AG08395 (cell line): ENCODE data around the gene BMP10.

Source experiments
- DNase-seq: peaks from one replicate; pipeline ENCODE4 v3.0.0; 2012; ENCODE audit warnings: mixed read lengths, low spot score

The BMP10 gene

DNA sequence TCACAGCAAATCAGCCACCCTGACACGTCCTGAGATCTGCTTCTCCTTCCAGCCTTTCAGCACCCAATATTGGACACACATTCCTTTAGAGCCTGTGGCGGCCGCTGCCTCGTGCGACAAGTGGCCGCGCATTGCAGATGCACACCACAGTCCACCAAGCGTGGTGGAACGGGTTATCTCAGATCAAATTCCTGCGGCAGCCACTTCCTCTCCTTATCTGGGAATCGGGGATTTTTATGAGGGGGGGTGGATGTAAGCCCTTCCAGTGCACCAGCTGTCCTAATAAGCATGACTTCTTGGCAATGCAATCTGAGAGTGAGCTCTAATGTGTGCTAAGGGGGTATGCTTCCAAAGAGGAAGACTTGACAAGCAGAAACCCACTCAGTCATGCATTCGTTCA, 18.3 kb upstream of the BMP10 start:
- no peak for DNase-seq

DNA sequence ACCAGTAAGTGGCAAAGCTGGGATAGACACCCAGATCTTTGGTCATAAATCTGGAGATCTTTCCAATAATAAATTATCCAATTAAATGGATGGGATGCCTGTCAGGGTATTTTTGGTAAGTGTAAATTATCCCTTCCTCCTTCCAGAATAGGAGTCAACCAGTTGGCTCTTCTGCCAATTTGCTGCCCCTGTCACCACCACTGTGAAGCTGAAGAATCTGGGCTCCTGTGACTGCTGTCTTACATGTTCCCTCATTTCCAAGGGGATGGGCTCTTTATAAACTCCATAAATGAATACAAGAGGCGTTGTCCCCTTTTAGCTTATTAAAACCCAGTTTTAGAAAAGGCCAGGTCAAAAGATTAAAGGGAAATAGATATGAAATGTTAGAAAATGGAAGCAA, 17.8 kb upstream of the BMP10 start:
- DNase-seq = no peak

DNA sequence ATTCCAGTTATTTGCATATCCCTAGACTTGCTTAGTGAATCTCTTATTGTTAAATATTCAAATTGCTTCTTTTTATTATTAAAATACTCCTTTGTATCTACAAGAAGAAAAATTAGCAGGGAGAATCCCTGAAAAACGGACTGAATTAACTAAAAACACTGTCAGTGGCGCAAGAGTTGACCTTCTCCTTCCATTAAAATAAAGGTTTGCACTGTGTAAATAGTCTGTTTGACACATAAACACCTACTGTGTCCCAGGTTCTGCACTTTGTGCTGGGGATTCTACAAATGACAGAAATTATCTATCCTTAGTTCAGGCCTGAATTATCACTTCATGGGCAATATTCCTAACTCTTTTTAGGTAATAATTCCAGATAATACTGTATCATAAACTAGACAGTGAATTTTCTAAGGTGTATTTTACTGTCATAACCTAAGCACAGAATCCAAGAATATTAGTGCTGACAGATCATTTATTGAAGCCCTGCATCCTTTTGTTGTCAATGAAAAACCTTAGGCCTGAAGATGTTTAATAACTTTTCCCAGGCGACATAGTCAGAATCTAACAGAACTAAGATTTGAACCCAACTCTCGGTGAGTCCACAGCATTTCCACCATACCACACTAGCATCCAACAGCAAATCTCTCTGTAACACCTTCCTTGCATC, 17.0 kb upstream of the BMP10 start:
- DNase-seq = no peak

DNA sequence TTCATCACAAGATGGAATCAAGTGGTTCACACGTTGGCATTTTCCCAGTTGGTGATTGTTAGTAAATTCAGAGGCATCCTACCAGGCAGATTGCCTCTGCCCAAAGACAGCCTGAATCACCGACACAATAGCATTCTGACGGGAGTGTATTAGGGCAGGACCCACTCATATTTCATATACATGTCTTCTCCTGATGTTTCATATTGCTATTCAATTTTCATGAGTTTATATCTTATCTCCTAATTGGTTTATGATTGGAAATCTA, 14.5 kb upstream of the BMP10 start:
- no peak for DNase-seq

DNA sequence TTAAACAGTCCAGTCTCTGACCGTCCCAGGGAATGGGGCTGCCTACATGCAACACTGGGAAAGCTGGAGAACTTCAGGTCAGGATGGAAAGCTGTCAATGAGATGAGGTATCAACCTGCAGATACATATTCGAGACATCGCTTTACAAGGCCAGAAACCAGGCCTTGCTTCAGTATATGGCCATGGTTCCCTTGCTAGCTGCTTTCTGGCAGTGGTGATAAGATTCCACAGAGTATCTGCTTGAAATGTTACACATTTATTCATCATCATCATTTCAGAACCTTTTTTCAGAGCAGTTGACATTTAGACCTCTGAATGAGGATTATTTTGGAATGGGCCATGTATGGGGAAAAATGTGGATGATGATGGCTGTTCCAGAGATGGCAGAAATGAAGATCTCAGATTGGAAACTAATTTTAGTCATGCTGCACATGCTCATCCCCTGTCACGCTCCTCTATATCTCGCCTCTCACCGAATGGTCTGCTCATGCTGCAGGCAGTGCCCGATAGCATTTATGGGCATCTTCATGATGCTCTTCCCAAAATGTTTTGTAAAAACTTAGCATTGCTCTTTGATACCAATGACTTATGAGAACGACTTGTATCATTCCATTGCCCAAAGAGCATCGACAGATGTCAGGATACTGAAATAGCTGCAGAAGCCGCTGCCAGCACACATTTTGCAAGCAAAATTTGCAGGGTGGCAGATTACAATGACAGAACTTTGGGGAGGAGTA, 14.0 kb upstream of the BMP10 start:
- no peak for DNase-seq

DNA sequence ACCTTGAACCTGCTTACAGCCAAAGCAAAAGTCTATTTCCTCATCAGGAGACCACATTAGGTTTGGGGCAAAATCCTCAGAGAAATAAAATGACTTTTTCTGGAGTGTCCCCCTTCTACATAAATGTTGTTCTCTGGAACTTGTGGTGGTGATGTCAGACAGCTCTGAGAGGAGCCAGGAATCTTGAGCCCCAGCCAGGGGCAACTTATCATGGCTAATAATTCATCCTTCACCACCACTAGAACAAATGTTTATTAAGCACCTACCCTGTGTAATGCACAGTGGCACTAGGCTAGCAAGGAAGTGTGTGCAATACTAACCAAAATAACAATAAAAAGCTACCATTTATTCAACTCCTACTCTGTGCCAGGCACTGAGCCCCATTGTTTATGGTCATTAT, 9.0 kb upstream of the BMP10 start:
- DNase-seq = no peak

DNA sequence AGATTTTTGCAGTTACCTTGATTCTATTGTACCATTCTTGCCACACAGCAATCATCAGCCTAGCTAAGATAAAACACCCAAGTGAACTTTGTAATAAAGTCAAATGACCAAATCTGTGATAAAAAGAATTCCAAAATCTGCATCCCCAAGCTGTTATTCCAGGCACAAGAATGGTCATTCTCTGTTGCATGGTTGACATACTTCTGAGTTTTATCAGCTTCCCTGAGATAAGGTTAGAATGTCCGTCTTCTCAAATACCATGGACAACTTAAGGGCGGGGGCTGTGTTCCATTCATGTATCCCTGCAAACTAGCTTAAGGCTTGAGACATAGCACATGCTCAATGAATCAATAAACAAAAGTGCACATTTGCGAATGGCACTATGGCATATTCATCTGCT, 8.1 kb upstream of the BMP10 start:
- no peak for DNase-seq

DNA sequence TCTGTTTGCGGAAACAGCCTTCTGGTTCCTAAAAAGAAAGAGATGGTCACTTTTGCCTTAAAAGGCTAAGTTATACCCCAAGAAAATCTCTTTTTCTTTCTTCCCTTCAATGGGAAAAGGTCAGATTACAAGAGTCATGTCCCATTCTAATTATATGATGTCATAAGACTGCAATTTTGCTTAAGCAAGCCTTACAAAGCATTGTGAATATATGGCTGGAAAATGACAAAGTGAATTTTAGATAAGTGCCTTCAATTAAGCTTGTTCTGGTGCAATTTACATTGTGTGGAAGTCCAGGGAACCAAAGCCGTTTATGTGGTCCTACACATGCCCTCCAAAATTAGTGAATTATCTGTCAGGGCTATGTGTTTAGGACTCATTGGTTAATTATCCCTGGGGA, 7.6 kb upstream of the BMP10 start:
- no peak for DNase-seq

DNA sequence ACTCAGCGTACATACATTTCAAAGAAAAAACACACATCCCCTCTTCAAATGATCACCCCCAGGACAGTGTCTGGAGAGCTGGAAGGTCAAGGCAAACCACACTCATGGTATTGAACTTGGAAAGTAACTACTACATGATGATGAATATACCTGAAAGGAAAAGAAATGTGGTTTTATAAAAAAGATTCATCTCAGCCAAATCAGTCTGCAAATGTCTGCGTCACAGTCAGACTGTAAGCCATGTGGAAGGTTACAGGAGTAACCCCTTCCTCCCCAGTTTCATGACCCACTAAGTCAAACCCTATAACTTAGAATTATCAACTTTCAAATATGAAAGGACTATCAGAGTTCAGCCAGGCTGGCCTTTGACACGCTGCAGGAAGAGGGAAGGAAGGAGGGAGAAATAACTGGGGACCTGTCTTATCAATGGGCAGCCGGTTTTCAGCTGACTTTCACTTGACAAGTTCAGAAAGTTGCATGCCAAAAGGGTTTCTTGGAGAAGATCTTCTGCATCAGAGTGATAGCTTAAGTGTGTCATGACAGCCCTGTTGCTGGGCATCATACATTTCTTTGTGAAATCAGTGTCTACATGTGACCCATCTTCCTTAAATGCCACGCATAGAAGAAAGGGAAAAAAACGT, 7.0 kb upstream of the BMP10 start:
- DNase-seq = no peak

DNA sequence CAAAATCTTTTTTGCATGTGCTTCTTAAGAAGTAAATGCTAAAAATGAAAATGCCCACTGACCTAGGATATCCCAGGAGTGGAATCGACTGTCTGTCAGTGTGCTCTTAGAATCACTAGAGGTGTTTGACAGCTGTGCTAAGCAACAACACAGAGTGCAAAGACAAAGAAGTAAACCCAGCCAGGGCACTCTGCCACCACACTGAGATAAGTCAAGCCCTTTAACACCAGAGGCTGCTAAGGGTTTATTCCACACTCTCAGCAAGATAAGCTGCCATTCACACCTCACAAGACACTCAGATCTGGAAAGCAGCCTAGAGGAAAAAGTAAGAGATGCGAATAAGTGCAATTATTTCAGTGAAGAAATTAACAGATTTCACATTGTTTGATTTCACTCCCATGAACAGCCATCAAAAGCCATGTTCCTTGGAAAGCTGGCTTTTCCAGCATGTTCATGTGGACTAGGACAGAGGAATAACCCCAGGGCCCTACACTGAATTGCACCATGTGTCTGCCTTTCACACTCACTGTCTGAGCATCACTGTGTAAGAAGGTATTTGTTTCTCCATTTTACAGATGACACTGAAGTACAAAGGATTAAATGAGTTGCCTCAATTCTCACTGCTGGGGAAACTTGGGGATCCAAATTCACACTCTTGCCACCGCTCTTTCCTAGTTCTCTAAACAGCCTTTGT, 6.0 kb upstream of the BMP10 start:
- no peak for DNase-seq

DNA sequence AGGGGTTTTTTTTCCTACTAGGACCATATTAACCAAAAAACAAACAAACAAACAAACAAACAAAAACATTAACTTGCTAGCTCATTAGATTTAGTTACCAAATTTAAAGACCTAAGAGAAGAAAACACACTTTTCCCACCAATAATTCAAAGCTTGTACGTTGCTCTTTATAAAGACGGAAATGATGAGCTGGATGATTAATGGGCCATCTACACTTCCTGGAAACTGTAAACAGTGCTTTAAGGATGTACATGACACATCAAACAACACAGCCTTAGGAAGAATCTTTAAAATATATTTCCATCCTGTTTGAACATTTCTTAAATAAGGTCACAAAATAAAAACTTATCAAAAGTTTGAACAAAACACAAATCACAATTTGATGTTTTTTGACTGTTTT, 982 bp downstream of the BMP10 start:
- DNase-seq = no peak

DNA sequence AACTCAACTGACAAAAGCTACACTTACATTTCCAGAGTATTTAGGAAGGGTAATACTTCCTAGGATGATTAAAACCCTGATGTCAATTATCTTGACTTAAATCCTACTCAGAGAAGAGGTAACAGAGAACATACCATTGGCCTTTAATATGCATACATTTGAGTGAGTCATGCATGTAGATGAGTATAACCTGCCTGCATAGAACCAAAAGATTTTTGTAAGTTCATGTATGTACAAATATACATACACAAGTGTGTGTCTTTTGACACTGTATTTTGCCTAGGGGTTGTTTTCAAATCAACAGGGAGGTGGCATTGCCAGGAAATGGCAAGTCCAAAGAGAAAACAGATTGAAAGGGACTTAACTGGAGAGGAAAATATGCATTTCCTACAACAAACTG, 6.1 kb downstream of the BMP10 start:
- DNase-seq = no peak

DNA sequence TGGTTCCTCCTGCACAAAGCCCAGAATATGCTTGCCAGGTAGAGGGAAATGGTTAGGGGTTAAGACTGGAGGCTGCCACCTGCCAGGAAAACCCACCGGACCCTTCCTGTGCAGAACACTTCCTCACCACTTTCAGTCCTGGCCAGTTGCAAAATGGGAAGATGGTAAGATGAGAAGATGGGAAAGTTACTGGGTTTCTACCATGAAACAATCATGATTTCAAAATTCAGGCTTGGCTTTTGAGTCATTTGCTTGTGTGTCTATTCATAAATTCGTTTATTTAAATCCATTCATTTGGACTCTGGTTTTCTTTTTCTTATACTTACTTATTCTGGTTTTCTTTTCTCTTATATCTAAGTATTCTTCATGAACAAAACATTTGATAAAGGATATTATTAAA, 7.2 kb downstream of the BMP10 start:
- DNase-seq = no peak

DNA sequence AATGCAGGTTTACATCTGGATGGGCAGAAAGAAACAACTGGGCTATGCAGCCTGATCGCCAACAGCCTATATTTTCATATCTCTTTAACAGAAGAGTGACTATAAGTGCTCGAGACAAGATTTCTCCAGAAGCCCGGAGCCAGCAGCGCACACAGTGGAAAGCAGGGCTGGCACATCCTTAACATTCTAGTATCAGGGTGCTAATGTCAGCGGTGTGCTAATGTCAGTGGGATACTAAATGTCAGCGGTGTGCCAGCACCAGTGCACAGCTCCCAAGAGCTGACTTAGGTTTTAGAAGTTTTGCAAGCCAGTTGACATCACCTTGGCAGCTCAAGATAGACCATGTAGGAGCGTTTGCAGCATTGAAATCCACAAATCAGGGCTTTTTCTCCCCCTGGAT, 8.3 kb downstream of the BMP10 start:
- DNase-seq = no peak

DNA sequence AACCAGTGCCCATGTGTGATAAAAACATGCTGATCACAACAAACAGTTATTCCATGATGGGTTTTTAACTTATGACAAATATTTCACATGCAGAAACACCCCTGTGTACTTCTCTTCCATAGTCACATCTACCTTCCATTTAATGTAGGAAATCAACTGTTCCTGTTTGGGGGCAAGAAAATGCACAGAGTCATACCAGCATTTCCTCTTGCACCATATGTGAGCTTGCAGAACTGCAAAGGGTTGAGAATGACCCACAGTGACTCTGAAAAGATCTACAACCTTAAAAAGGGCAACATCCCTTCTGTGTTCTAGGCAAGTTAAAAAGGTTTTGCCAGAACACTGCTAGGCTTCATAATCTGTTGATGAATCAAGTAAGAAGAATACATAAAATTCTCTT, 9.9 kb downstream of the BMP10 start:
- no peak for DNase-seq

DNA sequence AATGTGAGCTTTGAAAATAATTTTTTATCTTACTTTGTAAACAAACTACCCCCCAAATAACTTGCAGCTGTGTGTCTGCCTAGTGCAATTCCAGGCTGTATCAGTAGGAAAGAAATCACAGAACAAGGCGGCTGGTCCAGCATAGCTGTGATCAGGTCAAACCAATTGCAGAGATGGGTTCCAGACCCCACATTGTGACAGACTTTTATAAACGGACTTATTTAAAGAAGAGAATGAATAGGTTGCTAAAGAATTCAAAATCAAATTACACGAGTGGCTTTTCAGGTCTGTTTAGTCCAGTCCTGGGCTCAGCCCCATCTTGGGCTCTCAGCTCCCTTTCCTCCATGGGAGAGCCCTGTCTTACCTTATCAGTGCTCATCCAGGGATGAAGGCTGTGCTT, 11.1 kb downstream of the BMP10 start:
- DNase-seq = no peak

DNA sequence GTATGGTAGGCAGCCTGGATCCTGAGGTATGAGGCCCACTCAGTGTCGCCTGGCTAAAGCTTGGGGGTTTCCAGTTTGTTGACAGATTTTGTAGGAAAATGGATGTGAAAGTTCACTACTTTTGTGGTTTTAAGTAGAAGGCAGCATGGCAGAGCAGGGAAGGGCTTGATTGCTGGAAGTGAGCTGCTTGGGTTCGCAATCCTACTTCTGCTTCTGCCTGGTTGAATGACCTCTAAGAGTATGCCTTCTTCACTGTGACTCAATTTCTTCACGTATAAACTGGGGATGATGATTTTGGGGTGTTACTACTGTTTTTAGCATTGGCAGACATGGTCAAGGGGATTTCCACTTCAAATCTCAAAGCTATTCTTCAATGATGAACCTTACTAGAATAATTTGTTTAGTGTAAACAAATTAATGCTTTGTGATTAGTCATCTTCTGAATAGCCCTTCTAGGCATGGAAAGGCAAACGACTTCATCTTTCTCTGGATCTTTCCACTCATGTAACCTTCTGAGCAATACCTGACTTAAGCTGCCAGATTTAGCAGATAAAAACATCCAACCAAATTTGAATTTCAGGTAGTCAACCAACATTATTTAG, 13.2 kb downstream of the BMP10 start:
- DNase-seq = no peak

DNA sequence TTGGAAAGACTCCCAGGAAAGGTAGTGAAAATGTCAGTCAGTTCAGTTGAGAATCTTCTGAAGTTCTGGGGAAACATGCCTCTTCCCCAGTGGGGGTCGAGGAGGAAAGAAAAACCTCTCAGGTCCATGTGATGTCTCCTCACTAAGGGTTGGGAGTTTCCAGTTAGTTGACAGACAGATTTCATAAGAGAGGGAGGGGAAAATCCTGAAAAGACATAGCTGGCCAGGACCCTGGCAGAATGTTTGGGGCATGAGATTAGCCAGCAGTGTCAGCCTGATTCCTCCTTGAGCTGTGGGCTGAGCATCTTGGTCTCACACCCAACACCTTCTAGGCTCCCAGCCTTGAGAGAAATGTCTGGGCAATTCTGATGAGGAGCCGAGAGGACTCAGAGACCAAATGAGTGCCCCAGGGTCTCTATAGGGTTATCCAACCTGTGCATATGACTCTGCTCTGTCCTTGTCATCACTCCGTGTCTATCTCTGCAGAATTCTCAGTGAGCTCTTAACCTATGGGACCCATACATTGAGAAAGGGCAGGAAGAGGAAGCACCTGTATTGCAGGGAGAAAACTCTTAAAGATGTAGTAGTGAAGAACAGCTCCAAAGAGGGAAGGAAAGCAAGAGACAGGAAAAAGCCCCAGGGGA, 13.9 kb downstream of the BMP10 start:
- DNase-seq = no peak

DNA sequence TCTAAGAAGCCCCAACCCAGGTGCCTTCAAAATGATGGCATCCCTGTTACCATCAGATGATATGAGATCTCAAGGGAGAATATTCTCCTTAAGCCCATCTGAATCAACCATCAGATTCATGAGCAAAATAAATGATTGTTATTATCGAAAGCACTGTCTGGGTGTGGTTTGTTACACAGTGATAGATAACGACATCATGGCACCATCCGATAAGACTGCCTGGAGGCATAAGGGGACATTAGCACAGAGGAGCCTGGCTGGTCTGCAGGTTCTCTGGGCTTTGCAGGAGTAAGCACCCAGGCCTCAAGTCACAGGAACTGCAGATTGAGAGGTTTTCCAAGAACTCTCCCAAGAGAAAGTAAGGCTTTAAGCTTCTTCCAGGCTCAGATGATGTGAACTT, 15.6 kb downstream of the BMP10 start:
- DNase-seq = no peak

DNA sequence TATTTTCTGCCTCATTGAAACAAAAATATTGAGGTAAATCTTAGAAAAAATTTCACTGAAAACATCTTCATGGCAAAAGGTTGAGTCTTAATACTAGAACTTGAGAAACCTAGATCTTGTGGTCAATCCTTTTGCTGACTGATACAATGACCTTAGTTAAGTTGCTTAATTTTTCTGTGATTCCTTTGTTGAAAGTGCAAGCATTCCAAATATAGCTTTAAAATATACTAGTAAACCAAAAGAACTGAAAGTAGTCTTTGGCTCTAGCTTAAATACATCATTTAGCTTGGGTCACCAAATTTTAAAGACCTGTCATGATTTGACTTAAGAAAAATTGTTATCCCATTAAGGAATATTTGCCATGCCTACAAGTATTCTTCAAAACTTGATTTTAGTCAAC, 16.7 kb downstream of the BMP10 start:
- no peak for DNase-seq

DNA sequence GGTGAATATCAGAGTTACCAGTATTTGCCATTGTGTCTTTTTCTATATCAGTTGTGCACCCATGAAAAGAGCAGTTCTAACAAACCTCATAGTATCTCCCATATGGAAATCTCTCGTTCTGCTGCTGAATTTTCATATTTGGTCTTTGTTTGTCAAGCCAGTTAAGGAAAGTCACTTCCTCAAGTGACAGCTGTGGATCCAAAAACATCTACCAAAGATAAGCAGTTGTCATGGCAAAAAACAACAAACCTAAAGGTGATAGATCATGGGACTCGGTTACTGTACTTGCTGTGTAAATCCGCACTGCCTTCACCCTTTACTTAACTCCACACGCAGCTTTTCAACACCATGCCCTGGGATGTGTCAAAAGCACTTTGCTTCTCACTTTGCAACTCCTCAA, 17.3 kb downstream of the BMP10 start:
- no peak for DNase-seq

DNA sequence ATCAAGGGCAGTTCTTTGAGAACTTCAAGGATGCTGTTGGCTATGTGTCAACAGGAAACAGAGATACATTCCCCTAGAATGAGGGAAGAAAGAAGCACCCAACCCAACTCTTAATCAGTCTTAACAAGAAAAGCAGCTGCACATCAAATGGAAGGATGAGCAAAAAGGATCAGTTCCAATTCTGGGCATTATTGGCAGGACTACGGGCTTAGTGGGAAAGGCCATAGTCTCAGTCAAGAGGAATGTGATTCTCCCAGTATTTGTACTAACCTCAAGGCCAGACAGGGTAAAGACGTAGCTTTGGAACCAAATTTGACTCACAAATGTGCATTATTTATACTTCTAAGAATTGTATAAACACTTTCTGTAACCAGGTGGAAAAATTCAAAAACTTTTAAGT, 18.2 kb downstream of the BMP10 start:
- DNase-seq = no peak
